Measurements from ENCODE around the gene CD164.
"Not testable (repeated sequence)": the region's sequence is repeated elsewhere in the genome, so short reads cannot be mapped to it uniquely, and the experiment has no call there.

Gene CD164

DNA sequence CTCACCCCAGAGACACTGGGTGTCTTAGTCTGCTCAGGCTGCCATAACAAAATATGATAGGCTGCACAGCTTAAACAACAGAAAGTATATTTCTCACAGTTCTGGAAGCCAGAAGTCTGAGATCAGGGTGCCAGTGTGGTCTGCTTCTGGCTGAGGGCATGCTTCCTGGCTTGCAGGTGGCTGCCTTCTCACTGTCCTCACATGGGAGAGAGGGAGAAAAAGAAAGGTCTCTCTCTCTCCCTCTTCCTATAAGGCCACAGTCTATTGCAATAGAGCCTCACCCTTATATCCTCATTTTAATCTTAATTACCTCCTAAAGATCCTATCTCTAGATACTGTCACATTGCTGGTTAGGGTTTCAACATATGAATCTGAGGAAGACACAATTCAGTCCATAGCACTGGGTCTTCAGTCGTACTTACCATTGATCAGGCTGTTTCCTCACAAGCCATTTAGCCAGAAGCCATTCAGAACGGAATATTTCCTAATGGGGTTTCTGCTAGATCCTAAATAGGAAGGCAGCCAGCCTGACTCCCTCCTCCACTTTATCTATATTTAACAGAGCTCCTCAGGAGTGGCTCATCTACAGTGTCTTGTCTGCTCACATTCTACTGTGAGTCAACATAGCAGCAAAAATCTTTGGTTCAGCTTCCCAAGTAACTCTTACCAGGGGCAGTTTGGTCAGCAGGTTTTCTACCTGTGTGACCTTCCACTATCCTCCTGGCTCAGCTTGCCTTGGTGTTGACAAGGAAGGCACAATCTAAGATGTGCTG lies 42.2 kb downstream of the CD164 start:
- Histone ChIP-seq H3K9ac (ENCODE audit: low read length) (no peak overlapping the region), H3K4me2 (ENCODE audit: low read depth, low read length, poor library complexity, severe bottlenecking) (no peak overlapping the region), H3K9me3 (ENCODE audit: insufficient read depth, low read length) (no peaks in the 10 kb centered on the region)

DNA sequence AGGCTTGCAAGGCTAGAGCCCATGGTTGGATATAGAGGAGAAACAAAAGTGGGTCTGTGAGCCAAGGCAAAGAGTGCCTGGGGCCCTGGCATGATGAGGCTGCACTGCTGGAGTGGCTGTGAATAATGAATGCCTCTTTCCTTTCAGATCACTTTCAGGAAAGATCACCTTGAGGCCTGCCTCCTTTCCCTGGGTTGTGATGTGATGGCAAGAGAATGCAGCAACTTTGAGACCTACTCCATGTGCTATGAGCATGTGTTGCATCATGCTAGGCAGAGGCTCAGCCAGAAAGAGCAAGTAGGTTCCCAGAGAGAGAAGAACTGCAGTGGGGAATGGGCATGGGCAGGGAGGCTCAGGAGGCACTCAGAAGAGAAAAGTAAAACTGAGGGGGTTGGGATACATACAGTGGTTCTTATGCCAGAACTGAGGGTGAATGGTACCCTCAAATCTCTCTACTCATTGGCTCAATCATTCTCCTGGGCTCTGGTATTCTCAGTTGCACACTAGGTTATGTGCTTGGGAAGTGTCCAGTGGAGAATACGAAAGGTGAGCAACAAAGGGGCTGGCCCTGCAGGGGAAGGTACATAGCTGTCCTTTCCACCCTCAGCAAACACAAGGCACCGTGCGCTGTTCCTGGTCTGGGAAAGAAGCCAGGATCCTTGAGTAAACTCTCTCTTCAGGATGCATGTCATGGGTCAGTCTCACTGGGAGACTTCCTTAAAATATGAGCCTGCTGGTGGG lies 45.9 kb downstream of the CD164 start:
- no peaks in the 10 kb centered on the region for H3K9me2 ChIP-seq (replicated peaks; ENCODE audit: insufficient read depth, low read length)
- TF ChIP-seq CTCF (IDR thresholded peaks at IDR 0.05; ENCODE audit: insufficient read depth, low read length, poor library complexity, severe bottlenecking) (no peak), EZH2phosphoT487 (conservative IDR thresholded peaks at IDR 0.05; ENCODE audit: low read length) (no peak)
- H3K4me2 ChIP-seq (ENCODE audit: low read depth, low read length, poor library complexity, severe bottlenecking) = no peak overlapping the region
- H3K79me2 ChIP-seq (ENCODE audit: insufficient read depth, low read length) = no peaks in the 10 kb centered on the region
- H2AFZ ChIP-seq (ENCODE audit: low read depth, low read length, severe bottlenecking) = no peak overlapping the region
- H3K9ac ChIP-seq (ENCODE audit: low read length) = no peak overlapping the region
- no peaks in the 10 kb centered on the region for H3K27me3 ChIP-seq (ENCODE audit: low read length)
- no peaks in the 10 kb centered on the region for H4K20me1 ChIP-seq (ENCODE audit: low read depth, low read length)
- H3F3A ChIP-seq (ENCODE audit: insufficient read depth) = no peaks in the 10 kb centered on the region
- no peaks in the 10 kb centered on the region for H3K9me3 ChIP-seq (ENCODE audit: insufficient read depth, low read length)
- H3K36me3 ChIP-seq (ENCODE audit: low read length) = no peaks in the 10 kb centered on the region
- no peak overlapping the region for H3K27ac ChIP-seq (ENCODE audit: low read depth, low read length)
- H3K4me3 ChIP-seq (ENCODE audit: insufficient read depth, low read length, poor library complexity, severe bottlenecking) = no peak overlapping the region

More for the DNA sequence above, 42.2 kb downstream of the CD164 start:
- Histone ChIP-seq H3K36me3 (ENCODE audit: low read length) (no peaks in the 10 kb centered on the region), H3K79me2 (ENCODE audit: insufficient read depth, low read length) (no peaks in the 10 kb centered on the region), H4K20me1 (ENCODE audit: low read depth, low read length) (no peaks in the 10 kb centered on the region), H2AFZ (ENCODE audit: low read depth, low read length, severe bottlenecking) (no peak overlapping the region), H3K4me3 (ENCODE audit: insufficient read depth, low read length, poor library complexity, severe bottlenecking) (no peak overlapping the region), H3K27me3 (ENCODE audit: low read length) (no peaks in the 10 kb centered on the region), H3K27ac (ENCODE audit: low read depth, low read length) (no peak overlapping the region), H3K9me2 (replicated peaks; ENCODE audit: insufficient read depth, low read length) (no peaks in the 10 kb centered on the region), H3F3A (ENCODE audit: insufficient read depth) (no peaks in the 10 kb centered on the region)
- TF ChIP-seq CTCF (IDR thresholded peaks at IDR 0.05; ENCODE audit: insufficient read depth, low read length, poor library complexity, severe bottlenecking) (no peak), EZH2phosphoT487 (conservative IDR thresholded peaks at IDR 0.05; ENCODE audit: low read length) (no peak)

- H3K27ac ChIP-seq (ENCODE audit: low read depth, low read length); H3K9me3 ChIP-seq (ENCODE audit: insufficient read depth, low read length); H3K4me3 ChIP-seq (ENCODE audit: insufficient read depth, low read length, poor library complexity, severe bottlenecking); H3K9me2 ChIP-seq (replicated peaks; ENCODE audit: insufficient read depth, low read length); H3K36me3 ChIP-seq (ENCODE audit: low read length); H3K4me2 ChIP-seq (ENCODE audit: low read depth, low read length, poor library complexity, severe bottlenecking); H3K9ac ChIP-seq (ENCODE audit: low read length); H3K79me2 ChIP-seq (ENCODE audit: insufficient read depth, low read length); H3K27me3 ChIP-seq (ENCODE audit: low read length); H3F3A ChIP-seq (ENCODE audit: insufficient read depth); H2AFZ ChIP-seq (ENCODE audit: low read depth, low read length, severe bottlenecking); H4K20me1 ChIP-seq (ENCODE audit: low read depth, low read length): not testable (repeated sequence)
Observed at GRCh38 chr6:109333870-109334269, 48.4 kb downstream of the CD164 start.

DNA sequence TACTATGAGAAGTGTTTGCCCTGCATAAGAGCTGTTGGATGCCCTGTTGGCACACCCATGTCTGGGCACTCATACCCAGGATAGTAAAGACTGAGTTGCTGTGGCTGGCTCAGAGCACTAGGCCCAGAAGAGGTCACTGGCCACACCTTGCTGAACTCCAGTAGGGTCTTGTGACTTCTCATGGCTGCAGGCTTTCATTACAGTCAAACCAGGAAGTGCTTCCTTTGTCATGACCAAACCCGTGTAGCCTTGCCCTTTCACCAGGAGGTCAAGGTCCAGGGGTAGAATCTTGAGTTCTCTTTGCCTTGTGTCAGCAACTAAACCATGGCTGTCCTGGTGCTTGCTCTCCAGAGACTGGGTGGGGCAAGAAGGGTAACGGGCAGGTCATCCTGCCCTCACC lies 49.5 kb downstream of the CD164 start:
- H2AFZ ChIP-seq (ENCODE audit: low read depth, low read length, severe bottlenecking) = no peak overlapping the region
- no peak overlapping the region for H3K9ac ChIP-seq (ENCODE audit: low read length)
- no peaks in the 10 kb centered on the region for H4K20me1 ChIP-seq (ENCODE audit: low read depth, low read length)
- no peaks in the 10 kb centered on the region for H3K36me3 ChIP-seq (ENCODE audit: low read length)
- H3K27me3 ChIP-seq (ENCODE audit: low read length) = no peaks in the 10 kb centered on the region
- no peak overlapping the region for H3K4me2 ChIP-seq (ENCODE audit: low read depth, low read length, poor library complexity, severe bottlenecking)
- H3K79me2 ChIP-seq (ENCODE audit: insufficient read depth, low read length) = no peaks in the 10 kb centered on the region
- H3K27ac ChIP-seq (ENCODE audit: low read depth, low read length) = no peak overlapping the region
- H3K4me3 ChIP-seq (ENCODE audit: insufficient read depth, low read length, poor library complexity, severe bottlenecking) = no peak overlapping the region
- no peaks in the 10 kb centered on the region for H3K9me3 ChIP-seq (ENCODE audit: insufficient read depth, low read length)
- H3K9me2 ChIP-seq (replicated peaks; ENCODE audit: insufficient read depth, low read length) = no peaks in the 10 kb centered on the region
- H3F3A ChIP-seq (ENCODE audit: insufficient read depth) = no peaks in the 10 kb centered on the region
- TF ChIP-seq EZH2phosphoT487 (conservative IDR thresholded peaks at IDR 0.05; ENCODE audit: low read length) = no peak

Data from SU-DHL-6 (cell line).